ENCODE measurements around the gene FBXL17. TPM values are rescaled to one million over a fixed set of nuclear protein-coding genes. Genes with fewer than 3 reads are reported as not detected.

FBXL17 gene
- total RNA-seq, 1 experiment from 2014 or later: 5.3 TPM

GRCh38 chr5:107817436-107817835 is 564.5 kb downstream of the FBXL17 start:
- Histone ChIP-seq H2BK120ac (ENCODE audit: low read depth, low read length, poor library complexity, severe bottlenecking) (no peak overlapping the region), H3K23me2 (ENCODE audit: insufficient read length, low read depth, low read length, poor library complexity, severe bottlenecking) (peaks cover 2% of the 10 kb centered on the region), H3K9ac (ENCODE audit: extremely low read depth, insufficient read length, low read length) (no peak overlapping the region), H2BK20ac (ENCODE audit: low read depth, low read length, poor library complexity, severe bottlenecking) (no peak overlapping the region), H3T11ph (ENCODE audit: low read length) (no peak overlapping the region), H2AK5ac (ENCODE audit: insufficient read length, low read length) (no peak overlapping the region), H3K4me2 (ENCODE audit: insufficient read depth, insufficient read length, low read length) (no peak overlapping the region), H4K20me1 (ENCODE audit: control insufficient read depth, insufficient read depth, insufficient read length) (no peaks in the 10 kb centered on the region), H4K8ac (replicated peaks; ENCODE audit: insufficient read length, low read depth, low read length) (no peak overlapping the region), H3K56ac (ENCODE audit: insufficient read length, low read depth, low read length) (no peak overlapping the region), H3K27ac (ENCODE audit: insufficient read length, low read depth, low read length) (no peak overlapping the region), H3K18ac (ENCODE audit: insufficient read length, low read depth, low read length) (no peak overlapping the region), H2BK5ac (ENCODE audit: insufficient read length, low read length) (no peak overlapping the region), H2AFZ (ENCODE audit: low read length) (no peak overlapping the region), H4K91ac (ENCODE audit: insufficient read length, low read depth, low read length) (no peak overlapping the region), H4K5ac (ENCODE audit: insufficient read length, low read depth, low read length) (no peak overlapping the region), H2BK12ac (ENCODE audit: insufficient read length, low read depth, low read length) (no peak overlapping the region), H2BK15ac (ENCODE audit: low read depth, low read length) (no peak overlapping the region), H3K79me2 (ENCODE audit: insufficient read depth, low read length) (no peaks in the 10 kb centered on the region), H3K9me3 (ENCODE audit: control insufficient read depth, low read depth, low read length) (no peaks in the 10 kb centered on the region), H3K79me1 (ENCODE audit: insufficient read depth, low read depth, low read length, poor library complexity, severe bottlenecking) (no peaks in the 10 kb centered on the region), H3K14ac (ENCODE audit: insufficient read depth, low read length) (no peak overlapping the region), H3K23ac (ENCODE audit: insufficient read length, low read depth, low read length) (no peak overlapping the region), H3K4ac (ENCODE audit: low read depth, low read length) (no peak overlapping the region), H3K4me1 (ENCODE audit: insufficient read depth, low read length) (peaks cover 2% of the 10 kb centered on the region; the same call in 1 of the 2 replicates), H3K27me3 (ENCODE audit: insufficient read depth, low read length) (no peaks in the 10 kb centered on the region)
- Mint-ChIP-seq H3K36me3 (ENCODE audit: insufficient read depth in 1 of 3, low read depth in 3 of 3) (peaks cover 4 to 7% (median 6%) of the 10 kb centered on the region in 3 experiments), H3K27me3 (ENCODE audit: low read depth) (peaks cover 6% of the 10 kb centered on the region), H3K4me1 (peaks cover 20 to 25% of the 10 kb centered on the region in 2 experiments), H3K9me3 (peaks cover 4 to 5% of the 10 kb centered on the region in 2 experiments), H3K4me3 (no peak overlapping the region), H3K27ac (no peak overlapping the region; a peak in 2 of 7 replicates)
- no peak for TF ChIP-seq CTCF (conservative IDR thresholded peaks at IDR 0.05)
- WGBS (ENCODE audit: extremely low coverage, insufficient read length, low lambda C conversion rate): no CpG with 5 or more reads among the region's 3 CpGs
- DNase-seq: no peak
